HEK293 (cell line): ENCODE results near the gene TIMM10.

Experiments
- CTCF ChIA-PET: fragments of 350-600 bp; formaldehyde crosslinking; extraction: SDS; loops from one replicate; lab custom pipeline; 2021; ENCODE audit warnings: antibody characterized with exemption; lab: Yijun Ruan, JAX
- POLR2A ChIA-PET: fragments of 300-600 bp; formaldehyde crosslinking; extraction: SDS; loops from one replicate; lab custom pipeline; 2020; ENCODE audit warnings: antibody characterized with exemption, inconsistent platforms; lab: Yijun Ruan, JAX
- H3K27ac ChIP-seq: fragments of 200-500 bp; sonication (Bioruptor generic); 2 replicates; pipeline ENCODE4 v1.5.1; 2014; ENCODE audit warnings: low read depth, low read length, control low read depth, inconsistent platforms; ENCODE audit errors: extremely low read depth
- H3K36me3 ChIP-seq, 2 experiments: fragments of 200-500 bp in 1 of 2; sonication (Bioruptor generic) in 1 of 2; 1 replicate in 1 of 2; 2 replicates in 1 of 2; pipeline ENCODE4 v1.5.1; 2014 to 2017; ENCODE audit warnings: inconsistent platforms in 2 of 2, low read length in 2 of 2; ENCODE audit not compliant: control insufficient read depth in 2 of 2, insufficient read depth in 1 of 2
- H3K4me1 ChIP-seq: fragments of 200-500 bp; sonication (Bioruptor generic); 2 replicates; pipeline ENCODE4 v1.5.1; 2014; ENCODE audit warnings: mild to moderate bottlenecking, low read length, inconsistent platforms; ENCODE audit not compliant: control insufficient read depth, insufficient read depth
- H3K4me3 ChIP-seq: 2 replicates; pipeline ENCODE4 v1.5.1; 2011; ENCODE audit warnings: low read depth, mild to moderate bottlenecking, control low read depth, low read length, moderate library complexity
- H3K9me3 ChIP-seq: fragments of 200-500 bp; sonication (Bioruptor generic); 2 replicates; pipeline ENCODE4 v1.5.1; 2014; ENCODE audit warnings: low read depth, low read length, inconsistent platforms; ENCODE audit not compliant: control insufficient read depth, insufficient read depth
- PRDM10 ChIP-seq: fragments of 450-650 bp; formaldehyde crosslinking; IDR thresholded peaks from 2 replicates; pipeline ENCODE4 v1.5.1; 2016; ENCODE audit warnings: missing biosample characterization, missing genetic modification characterization
- WT1 ChIP-seq: fragments of 450-650 bp; formaldehyde crosslinking; IDR thresholded peaks from 2 replicates; pipeline ENCODE4 v1.5.1; 2016; ENCODE audit warnings: missing biosample characterization, missing genetic modification characterization
- ZNF155 ChIP-seq: fragments of 450-650 bp; formaldehyde crosslinking; IDR thresholded peaks from 2 replicates; pipeline ENCODE4 v1.5.1; 2016; ENCODE audit warnings: missing biosample characterization, missing genetic modification characterization
- ZNF18 ChIP-seq: fragments of 450-650 bp; formaldehyde crosslinking; IDR thresholded peaks from 2 replicates; pipeline ENCODE4 v1.5.1; 2016; ENCODE audit warnings: missing biosample characterization, missing genetic modification characterization
- ZNF184 ChIP-seq: fragments of 450-650 bp; IDR thresholded peaks from 2 replicates; pipeline ENCODE4 v1.5.1; 2018; ENCODE audit warnings: missing biosample characterization, mild to moderate bottlenecking, missing genetic modification characterization
- ZNF221 ChIP-seq: fragments of 450-650 bp; formaldehyde crosslinking; IDR thresholded peaks from 2 replicates; pipeline ENCODE4 v1.5.1; 2017; ENCODE audit warnings: missing biosample characterization, missing genetic modification characterization, borderline replicate concordance
- ZNF341 ChIP-seq: fragments of 450-650 bp; formaldehyde crosslinking; IDR thresholded peaks from 2 replicates; pipeline ENCODE4; 2016; ENCODE audit warnings: low read depth, missing biosample characterization, missing genetic modification characterization
- ZNF48 ChIP-seq: fragments of 450-650 bp; formaldehyde crosslinking; IDR thresholded peaks from 2 replicates; pipeline ENCODE4 v1.5.1; 2016; ENCODE audit warnings: missing biosample characterization, missing genetic modification characterization
- ZNF521 ChIP-seq: fragments of 450-650 bp; formaldehyde crosslinking; IDR thresholded peaks from 2 replicates; pipeline ENCODE4 v1.5.1; 2017; ENCODE audit warnings: missing biosample characterization, mild to moderate bottlenecking, missing genetic modification characterization
- ZNF529 ChIP-seq: fragments of 450-650 bp; formaldehyde crosslinking; IDR thresholded peaks from 2 replicates; pipeline ENCODE4 v1.5.1; 2017; ENCODE audit warnings: missing genetic modification characterization, missing biosample characterization; ENCODE audit not compliant: insufficient replicate concordance
- ZNF626 ChIP-seq: fragments of 450-650 bp; sonication (Bioruptor Pico); formaldehyde crosslinking; IDR thresholded peaks from 2 replicates; pipeline ENCODE4 v1.5.1; 2018; ENCODE audit warnings: missing biosample characterization, missing genetic modification characterization, inconsistent platforms
- ZNF654 ChIP-seq: fragments of 450-650 bp; formaldehyde crosslinking; IDR thresholded peaks from 2 replicates; pipeline ENCODE4 v1.5.1; 2016; ENCODE audit warnings: low read depth, missing biosample characterization, missing genetic modification characterization
- ZNF777 ChIP-seq: fragments of 450-650 bp; formaldehyde crosslinking; IDR thresholded peaks from 2 replicates; pipeline ENCODE4 v1.5.1; 2017; ENCODE audit warnings: missing biosample characterization, missing genetic modification characterization, borderline replicate concordance
- ZSCAN18 ChIP-seq: fragments of 450-650 bp; formaldehyde crosslinking; IDR thresholded peaks from 2 replicates; pipeline ENCODE4 v1.5.1; 2016; ENCODE audit warnings: missing biosample characterization, missing genetic modification characterization
- TF ChIP-seq, protein P1 (sequence below): fragments of 450-650 bp; formaldehyde crosslinking; IDR thresholded peaks from 2 replicates; pipeline ENCODE4 v1.5.1; 2016; ENCODE audit warnings: missing biosample characterization, missing genetic modification characterization

Gene TIMM10

GRCh38 chr11:57493507-57494503 is 36.7 kb downstream of the TIMM10 start (continued):
- TF ChIP-seq PRDM10 (0 out of 2 replicates have a peak, but pooled peaks have one; percentile 14), ZSCAN18 (tag by site-specific recombination) (0 out of 2 replicates have a peak, but pooled peaks have one; percentile 12)

- CTCF ChIA-PET: interaction anchor here (0.6 to 10.1 kb wide), 18 partner anchors 8 to 231 kb away, joined by 3 to 218 read pairs (median 6); partner anchors contain the start of gene TIMM10
- no peaks in the 10 kb centered on the region for H3K9me3 ChIP-seq
These were observed 39.0 kb downstream of the TIMM10 start for GRCh38 chr11:57491371-57492061.

DNA sequence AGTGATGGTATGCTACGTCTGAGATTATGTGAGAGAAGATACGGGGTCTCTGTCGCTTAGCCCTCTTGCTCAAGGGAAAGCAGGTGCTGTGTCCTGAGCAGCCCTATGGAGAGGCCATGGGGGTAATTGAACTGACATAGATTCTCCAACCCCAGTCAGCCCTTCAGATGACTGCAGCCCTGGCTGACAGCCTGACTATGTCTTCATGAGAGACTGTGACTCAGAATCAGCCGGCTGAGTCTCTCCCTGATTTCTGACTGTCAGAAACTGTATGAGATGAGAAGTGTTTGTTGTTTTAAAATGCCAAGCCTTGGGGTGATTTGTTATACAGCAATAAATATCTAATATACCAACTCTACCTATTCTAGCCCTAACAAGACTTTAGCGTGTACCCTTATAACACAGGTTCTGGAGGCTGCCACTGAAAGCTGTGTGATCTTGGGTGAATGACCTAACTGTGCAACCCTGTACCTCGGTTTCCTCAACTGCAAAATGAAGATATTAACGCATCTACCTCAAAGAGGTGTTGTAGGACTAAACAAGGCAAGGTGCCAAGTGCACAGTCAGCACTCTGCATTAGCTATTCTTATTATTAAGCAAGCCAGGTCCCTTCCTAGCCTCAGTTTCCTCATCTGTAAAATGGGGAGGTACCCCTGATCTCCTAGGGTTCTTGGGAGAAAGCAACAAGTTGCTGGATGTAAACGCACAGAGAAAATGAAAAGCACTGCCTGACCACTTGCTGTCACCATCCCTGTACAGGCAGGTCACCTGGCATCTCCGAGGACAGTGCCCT is 39.9 kb downstream of the TIMM10 start:
- Histone ChIP-seq H3K27ac (no peak overlapping the region), H3K4me1 (no peaks in the 10 kb centered on the region), H3K9me3 (no peaks in the 10 kb centered on the region), H3K36me3 (peaks cover 0 to 21% of the 10 kb centered on the region in 2 experiments; a peak in 1 of 3 replicates), H3K4me3 (no peak overlapping the region)
- ChIA-PET CTCF (interaction anchor here (0.9 to 10.1 kb wide), 13 partner anchors 7 to 232 kb away, joined by 3 to 218 read pairs (median 6); partner anchors contain the start of gene TIMM10), POLR2A (no interaction called here)
- TF ChIP-seq ZNF221 (no peak), WT1 (tag by site-specific recombination) (no peak), ZNF341 (tag by site-specific recombination) (no peak), ZNF529 (tag by site-specific recombination) (no peak), ZNF521 (no peak), ZNF18 (no peak), ZNF155 (tag by site-specific recombination) (no peak), ZNF48 (tag by site-specific recombination) (no peak), ZNF777 (no peak), ZNF184 (tag by site-specific recombination) (no peak)
- TF ChIP-seq, protein P1, sequence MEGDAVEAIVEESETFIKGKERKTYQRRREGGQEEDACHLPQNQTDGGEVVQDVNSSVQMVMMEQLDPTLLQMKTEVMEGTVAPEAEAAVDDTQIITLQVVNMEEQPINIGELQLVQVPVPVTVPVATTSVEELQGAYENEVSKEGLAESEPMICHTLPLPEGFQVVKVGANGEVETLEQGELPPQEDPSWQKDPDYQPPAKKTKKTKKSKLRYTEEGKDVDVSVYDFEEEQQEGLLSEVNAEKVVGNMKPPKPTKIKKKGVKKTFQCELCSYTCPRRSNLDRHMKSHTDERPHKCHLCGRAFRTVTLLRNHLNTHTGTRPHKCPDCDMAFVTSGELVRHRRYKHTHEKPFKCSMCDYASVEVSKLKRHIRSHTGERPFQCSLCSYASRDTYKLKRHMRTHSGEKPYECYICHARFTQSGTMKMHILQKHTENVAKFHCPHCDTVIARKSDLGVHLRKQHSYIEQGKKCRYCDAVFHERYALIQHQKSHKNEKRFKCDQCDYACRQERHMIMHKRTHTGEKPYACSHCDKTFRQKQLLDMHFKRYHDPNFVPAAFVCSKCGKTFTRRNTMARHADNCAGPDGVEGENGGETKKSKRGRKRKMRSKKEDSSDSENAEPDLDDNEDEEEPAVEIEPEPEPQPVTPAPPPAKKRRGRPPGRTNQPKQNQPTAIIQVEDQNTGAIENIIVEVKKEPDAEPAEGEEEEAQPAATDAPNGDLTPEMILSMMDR (tag by site-specific recombination): no peak

More at GRCh38 chr11:57491371-57492061, 39.0 kb downstream of the TIMM10 start:
- H3K27ac ChIP-seq: no peak overlapping the region
- POLR2A ChIA-PET: no interaction called here
- no peaks in the 10 kb centered on the region for H3K4me1 ChIP-seq
- TF ChIP-seq ZNF184 (tag by site-specific recombination) (no peak), ZNF654 (tag by site-specific recombination) (peak; percentile 10; the same call in 1 of the 2 replicates), ZNF626 (no peak)
- TF ChIP-seq, protein P1 (tag by site-specific recombination): peak; percentile 39; the same call in 1 of the 2 replicates
- no peak overlapping the region for H3K4me3 ChIP-seq
- peaks cover 0 to 24% of the 10 kb centered on the region in 2 experiments; a peak in 1 of 3 replicates for H3K36me3 ChIP-seq
